Middle frontal gyrus (tissue), 1 donor: ENCODE data around the gene ASAP2.

Source experiments
- DNase-seq: peaks from one replicate; pipeline ENCODE4 v3.0.0-alpha.2; 2015; ENCODE audit warnings: low spot score; ENCODE audit errors: extremely low spot score

The ASAP2 gene

DNA sequence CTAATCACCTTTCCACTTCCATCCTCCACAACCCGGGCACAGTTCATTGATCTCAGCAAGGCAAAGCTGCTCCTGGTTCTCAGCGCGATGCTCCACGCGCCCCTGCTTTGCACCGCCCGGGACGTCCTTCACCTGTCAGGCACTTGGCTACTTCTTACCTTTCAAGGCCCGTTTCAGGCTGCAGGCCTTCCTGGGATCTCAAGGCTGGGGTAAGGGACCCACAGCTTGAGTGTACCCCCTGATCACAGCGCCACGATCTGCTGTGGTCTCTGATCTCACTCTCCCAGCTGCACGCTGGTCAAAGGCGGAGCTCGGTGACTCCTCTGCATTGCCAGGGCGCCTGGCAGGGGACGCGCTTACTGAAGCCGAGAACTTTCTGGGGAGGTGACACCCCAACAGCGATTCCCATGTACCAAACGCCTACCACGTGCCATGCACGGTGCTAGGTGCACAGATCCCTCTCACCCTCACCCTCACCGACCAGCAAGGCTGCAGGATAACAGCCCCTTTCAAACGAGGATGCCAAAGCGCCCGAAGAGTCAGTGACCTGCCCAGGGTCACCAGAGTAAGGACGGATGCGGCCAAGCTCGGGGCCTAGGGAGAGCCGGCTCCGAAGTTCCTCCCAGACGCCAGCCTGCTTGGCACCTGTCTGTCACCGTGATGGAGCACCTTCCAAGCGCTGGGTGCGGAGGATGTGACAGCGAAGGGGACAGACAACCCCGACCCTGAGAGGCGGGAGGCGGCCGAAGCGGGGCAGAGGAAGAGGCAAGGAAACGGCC is 215.9 kb downstream of the ASAP2 start:
- DNase-seq, result peak; percentile 6

- DNase-seq, result peak; percentile 96
Measured at GRCh38 chr2:9423100-9423921, 216.7 kb downstream of the ASAP2 start, which contains the start of the genes CPSF3 and ITGB1BP1. TSS of gene CPSF3 (plus strand) at chr2:9423654. CDS start at chr2:9423774, 120 bp downstream. TSS of gene ITGB1BP1 (minus strand) at chr2:9423528. CDS start at chr2:9418697, 4,831 bp downstream.

GRCh38 chr2:9423922-9424272 is 217.3 kb downstream of the ASAP2 start:
- no peak for DNase-seq

DNA sequence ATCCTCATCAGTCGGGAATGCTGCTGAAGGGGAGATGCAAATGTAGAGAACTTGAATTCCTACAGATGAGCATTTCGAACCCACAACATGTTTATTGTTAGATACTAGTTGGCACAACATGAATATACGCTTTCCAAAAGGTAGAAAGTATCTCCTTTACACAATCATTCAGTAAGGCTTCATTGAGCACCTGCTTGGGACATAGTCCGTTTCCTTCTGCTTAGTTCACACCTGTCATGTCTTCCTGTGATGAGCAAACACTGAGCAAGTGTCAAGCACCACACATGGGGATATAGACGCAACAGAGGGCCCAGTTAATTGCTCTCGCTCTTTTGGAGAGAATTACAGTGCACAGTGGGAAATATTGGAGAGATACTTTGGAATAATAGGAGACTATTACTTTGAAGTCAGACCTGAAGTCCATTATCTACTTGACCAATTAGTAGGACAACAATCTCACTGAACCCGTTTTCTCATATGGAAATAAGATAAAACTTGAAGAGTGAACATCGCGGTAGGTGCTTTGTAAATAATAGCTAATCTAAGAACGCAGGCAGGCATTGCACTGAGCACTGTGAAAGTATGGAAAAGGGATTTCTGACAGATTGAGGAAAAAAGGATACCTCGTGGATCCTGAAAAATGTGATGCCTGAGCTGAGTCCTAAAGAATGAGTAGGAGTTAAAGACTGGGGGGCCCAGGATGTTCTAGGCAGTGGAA is 218.0 kb downstream of the ASAP2 start:
- no peak for DNase-seq

DNA sequence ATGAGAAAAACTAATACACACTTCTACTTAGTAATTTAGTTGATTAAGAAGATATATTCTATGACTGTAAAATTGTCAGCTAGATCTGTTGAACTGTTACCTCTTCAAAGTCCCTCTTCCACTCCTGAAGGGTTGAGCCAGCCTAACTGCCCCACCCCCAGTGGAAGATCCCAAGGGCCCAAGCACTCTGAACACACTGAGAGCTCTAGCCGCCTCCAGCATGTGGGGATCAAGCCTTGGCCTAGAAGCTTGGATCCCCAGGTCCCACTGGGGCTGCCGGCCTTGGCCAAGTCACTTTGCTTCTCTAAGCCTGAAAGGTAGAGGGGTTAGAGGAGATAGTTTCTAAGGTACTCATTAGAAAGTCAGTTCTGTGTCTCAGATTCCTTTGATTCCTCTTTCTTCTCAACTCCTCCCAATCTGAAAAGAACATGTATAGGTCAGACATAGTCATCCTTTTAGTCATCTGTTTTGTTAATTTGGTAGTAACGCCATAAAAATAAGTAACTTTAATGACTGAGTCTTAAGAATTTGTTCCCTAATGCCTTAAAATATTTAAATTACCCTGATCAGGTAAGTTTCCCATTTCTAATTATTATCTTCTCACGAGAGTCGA is 222.5 kb downstream of the ASAP2 start:
- no peak for DNase-seq

DNA sequence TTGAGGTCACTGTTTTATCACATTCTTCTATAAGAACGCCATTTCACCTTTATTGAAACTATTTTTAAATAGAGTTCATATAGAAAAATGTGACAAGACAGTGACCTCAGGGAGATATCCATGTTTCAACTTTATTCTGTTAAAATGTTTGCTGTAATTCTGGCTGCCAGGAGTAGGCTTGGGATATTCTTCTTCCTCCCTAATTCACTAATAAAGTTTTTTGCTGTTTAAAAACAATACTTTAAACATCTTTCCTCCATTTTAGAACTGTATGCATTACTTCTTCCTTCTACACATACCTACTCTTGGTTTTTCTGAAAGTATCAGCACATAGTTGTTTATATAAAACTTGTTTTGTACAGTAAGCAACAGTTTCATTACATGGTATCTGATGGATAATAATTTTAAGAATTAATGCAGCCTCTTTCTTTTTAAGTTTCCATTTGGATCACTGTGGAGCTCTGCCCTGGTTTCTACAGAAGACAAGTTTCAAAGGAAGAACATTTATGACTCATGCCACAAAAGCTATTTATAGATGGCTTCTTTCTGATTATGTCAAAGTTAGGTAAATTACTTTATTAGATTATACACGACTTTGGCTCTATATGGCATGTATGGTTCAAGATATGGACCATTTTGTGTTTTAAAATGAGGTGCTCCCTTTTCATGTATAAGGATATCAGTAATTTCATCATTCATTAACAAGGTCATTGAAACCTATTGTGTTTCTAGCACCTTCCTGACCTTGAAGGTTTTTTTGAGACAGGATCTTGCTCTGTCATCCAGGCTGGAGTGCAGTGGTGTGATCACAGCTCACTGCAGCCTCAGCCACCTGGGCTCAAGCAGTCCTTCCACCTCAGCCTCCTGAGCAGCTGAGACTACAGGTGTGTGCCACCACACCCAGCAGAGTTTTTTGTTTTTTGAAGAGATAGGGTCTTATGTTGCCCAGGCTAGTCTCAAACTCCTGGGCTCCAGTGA is 224.0 kb downstream of the ASAP2 start:
- DNase-seq, result no peak

GRCh38 chr2:9434489-9434888 is 227.9 kb downstream of the ASAP2 start:
- DNase-seq, result no peak

- DNase-seq, result no peak
Measured at GRCh38 chr2:9439536-9439935, 232.9 kb downstream of the ASAP2 start.

DNA sequence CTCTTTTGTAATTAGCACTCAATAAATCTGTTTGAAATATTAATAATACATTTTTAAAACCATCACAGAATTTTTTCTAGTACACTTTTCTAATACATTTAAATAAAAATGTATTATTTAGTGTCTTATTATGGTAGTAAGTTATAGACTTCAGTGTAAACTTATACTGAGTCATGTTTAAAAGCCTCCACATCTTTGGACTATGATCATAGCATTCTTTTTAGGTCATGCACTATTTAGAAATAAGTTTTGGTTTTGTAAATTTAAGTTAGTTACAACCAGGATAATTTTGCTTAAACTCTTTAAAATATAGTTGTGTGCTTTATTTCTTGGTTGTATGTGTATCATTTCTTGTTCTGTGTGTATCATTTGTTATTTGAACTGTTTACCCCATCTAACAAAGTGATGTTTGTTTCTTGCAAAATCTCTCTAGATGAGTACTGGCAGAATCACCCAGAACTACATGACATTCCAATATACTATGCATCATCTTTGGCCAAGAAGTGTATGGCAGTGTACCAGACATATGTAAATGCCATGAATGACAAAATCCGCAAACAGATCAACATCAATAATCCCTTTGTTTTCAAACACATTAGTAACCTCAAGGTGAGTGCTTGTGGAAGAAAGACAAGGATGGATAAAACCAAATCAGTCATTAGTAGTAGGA is 233.6 kb downstream of the ASAP2 start:
- DNase-seq, result no peak

DNA sequence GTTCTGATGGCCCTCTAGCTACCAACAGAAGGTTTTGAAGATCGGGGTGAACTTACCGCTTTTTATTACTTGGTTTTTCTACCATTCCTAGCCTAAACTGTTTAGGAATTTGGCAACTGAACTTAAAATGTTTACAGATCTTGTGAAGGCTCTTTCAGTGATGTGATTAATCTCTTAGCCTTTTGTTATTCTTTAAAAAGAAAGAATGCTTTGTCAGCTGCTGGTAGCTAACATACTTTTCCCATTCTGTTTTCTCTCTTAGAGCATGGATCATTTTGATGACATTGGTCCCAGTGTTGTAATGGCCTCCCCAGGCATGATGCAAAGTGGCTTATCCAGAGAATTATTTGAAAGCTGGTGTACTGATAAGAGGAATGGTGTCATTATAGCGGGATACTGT is 234.9 kb downstream of the ASAP2 start:
- no peak for DNase-seq

GRCh38 chr2:9443526-9443925 is 236.9 kb downstream of the ASAP2 start:
- DNase-seq, result no peak

DNA sequence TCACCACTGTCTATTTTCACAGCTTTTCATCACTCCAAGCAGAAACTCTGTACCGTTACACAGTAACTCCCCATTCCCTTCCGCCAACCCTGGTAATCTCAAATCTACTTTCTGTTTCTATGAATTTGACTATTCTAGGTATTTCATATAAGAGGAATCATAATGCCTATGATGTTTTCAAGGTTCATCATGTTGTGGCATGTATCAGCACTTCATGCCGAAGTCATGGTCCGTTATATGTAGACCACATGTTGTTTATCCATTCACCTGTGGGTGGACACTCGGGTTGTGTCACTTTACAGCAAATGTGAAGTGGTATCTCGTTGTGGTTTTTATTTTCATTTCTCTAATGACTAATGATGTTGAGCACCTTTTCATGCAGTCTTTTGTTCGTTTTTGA is 238.5 kb downstream of the ASAP2 start:
- DNase-seq, result no peak

- DNase-seq, result no peak
Measured at GRCh38 chr2:9451231-9451630, 244.6 kb downstream of the ASAP2 start.
